Lung (tissue), 12 donors: Measurements from ENCODE around the gene PLEKHD1. TPM values are rescaled to one million over a fixed set of nuclear protein-coding genes. Genes with fewer than 3 reads are reported as not detected.

Experiments
- ATAC-seq: fragments of 200-7000 bp; cut with Tn5 transposase; one replicate; pipeline ENCODE4 v1.9.1; 2020; ENCODE audit warnings: moderate number of reproducible peaks; ENCODE audit not compliant: insufficient read depth, low FRiP score
- DNase-seq, 3 donors: peaks; one replicate each; pipeline ENCODE4 v3.0.0-alpha.2; 2013 to 2017
- H3K27ac ChIP-seq, 2 donors: one replicate each; pipeline ENCODE4 v1.5.1; 2013; ENCODE audit warnings: mild to moderate bottlenecking in 2 of 2, moderate library complexity in 2 of 2, control low read depth in 1 of 2, inconsistent platforms in 1 of 2, low read depth in 1 of 2, low read length in 1 of 2
- H3K27me3 ChIP-seq, 3 donors: one replicate each; pipeline ENCODE4 v1.5.1; 2013; ENCODE audit warnings: low read length in 2 of 3; ENCODE audit not compliant: control insufficient read depth in 3 of 3, insufficient read depth in 3 of 3
- H3K36me3 ChIP-seq, 4 donors: one replicate each; pipeline ENCODE4 v1.5.1; 2013; ENCODE audit warnings: low read length in 4 of 4, mild to moderate bottlenecking in 1 of 4, moderate library complexity in 1 of 4; ENCODE audit not compliant: control insufficient read depth in 4 of 4, insufficient read depth in 4 of 4
- H3K4me1 ChIP-seq, 5 donors: one replicate each; pipeline ENCODE4 v1.5.1; 2013; ENCODE audit warnings: low read length in 5 of 5, mild to moderate bottlenecking in 2 of 5, moderate library complexity in 1 of 5; ENCODE audit not compliant: control insufficient read depth in 5 of 5, insufficient read depth in 5 of 5
- H3K4me3 ChIP-seq: one replicate; pipeline ENCODE4 v1.5.1; 2013; ENCODE audit warnings: mild to moderate bottlenecking, control low read depth, moderate library complexity
- H3K9ac ChIP-seq, 2 donors: one replicate each; pipeline ENCODE4 v1.5.1; 2013; ENCODE audit warnings: low read length in 2 of 2, control low read depth in 1 of 2; ENCODE audit not compliant: insufficient read depth in 1 of 2
- H3K9me3 ChIP-seq, 4 donors: one replicate each; pipeline ENCODE4 v1.5.1; 2013; ENCODE audit warnings: low read length in 3 of 4, mild to moderate bottlenecking in 1 of 4, moderate library complexity in 1 of 4; ENCODE audit not compliant: control insufficient read depth in 4 of 4, insufficient read depth in 3 of 4
- CTCF ChIP-seq: IDR thresholded peaks from 2 replicates; pipeline ENCODE4 v1.5.1; 2012; ENCODE audit warnings: mild to moderate bottlenecking; ENCODE audit errors: control extremely low read depth, extremely low read depth
- WGBS, 2 donors: extraction: QIAGEN DNeasy Blood & Tissue Kit; methylation state at CpG; one replicate each; pipeline ENCODE4 v1.1.7; 2013; 5-methylcytosine and 5-hydroxymethylcytosine counted together
- polyA plus RNA-seq, 2 donors: library from polyadenylated mRNA; stranded (reverse); fragments of 200-250 nt; gene quantifications; one replicate each; pipeline ENCODE4 v1.2.1, GENCODE V29; 2013
- total RNA-seq, 2 donors: library from RNA; depleted of rRNA in 1 of 2; stranded (reverse); fragments of >200 nt in 1 of 2; gene quantifications; one replicate each; pipeline ENCODE4 v1.2.1, GENCODE V29; 2014 to 2021
- donor health status: control.
- donor health status: control.
- donor health status: Bipolar disorder and iron deficiency.
- donor health status: healthy.
- donor health status: DM: yes; HTN: yes; CAD: no.

PLEKHD1 gene
- total and polyA plus RNA-seq, 4 donors: 0.11 to 0.83 (median 0.33) TPM; not detected in 1

DNA sequence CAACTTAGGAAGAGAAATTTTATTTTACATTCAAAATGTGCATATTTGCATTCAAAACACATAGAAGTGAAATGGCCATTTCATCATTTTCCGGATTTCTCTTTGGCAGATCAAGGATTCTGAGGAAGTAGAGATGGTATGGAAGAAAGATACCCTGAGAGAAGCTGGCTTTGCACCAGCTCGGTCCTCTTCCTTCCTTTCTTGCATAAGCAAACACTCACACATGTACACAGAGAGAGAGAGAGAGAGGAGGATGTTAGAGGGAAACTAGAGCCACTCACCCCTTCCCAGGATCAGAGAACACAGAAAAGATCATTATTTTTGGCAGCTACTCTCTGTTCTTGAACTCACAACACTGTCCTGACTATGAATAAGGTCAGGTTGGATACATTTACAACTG is 15.6 kb upstream of the PLEKHD1 start:
- no peaks in the 10 kb centered on the region for H3K4me1 ChIP-seq
- WGBS, 2 donors: 6 to 30% methylated on average over 2 of the region's 2 CpGs
- no peak overlapping the region for H3K9ac ChIP-seq
- no peaks in the 10 kb centered on the region for H3K36me3 ChIP-seq
- TF ChIP-seq CTCF: no peak
- H3K4me3 ChIP-seq: no peak overlapping the region
- no peaks in the 10 kb centered on the region for H3K27me3 ChIP-seq
- DNase-seq (peak in 1 of 3 donors; percentile 14), ATAC-seq (no peak)
- H3K27ac ChIP-seq: no peak overlapping the region
- H3K9me3 ChIP-seq: peaks cover 0 to 2% (median 0%) of the 10 kb centered on the region in 4 donors

DNA sequence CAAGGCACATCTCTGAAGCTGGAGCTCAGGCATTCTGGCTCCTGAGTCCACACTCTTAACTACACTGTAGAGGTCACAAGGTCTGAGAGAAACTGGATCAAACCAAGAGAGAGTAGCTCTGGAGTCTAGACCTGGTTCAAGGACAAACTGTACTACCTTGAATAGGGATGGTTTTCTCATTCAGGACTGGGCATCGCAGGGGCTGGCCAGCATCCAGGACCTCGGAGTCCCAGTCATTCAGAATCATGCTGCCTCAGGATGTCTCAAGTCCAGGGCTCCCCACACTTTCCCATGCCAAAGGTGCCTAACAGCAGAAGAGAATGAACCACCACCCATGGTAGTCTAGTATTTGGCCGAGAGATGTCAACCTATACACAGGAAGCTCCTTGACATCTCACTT is 13.1 kb upstream of the PLEKHD1 start:
- Histone ChIP-seq H3K27ac (no peak overlapping the region), H3K36me3 (no peaks in the 10 kb centered on the region), H3K4me3 (no peak overlapping the region), H3K9me3 (peaks cover 0 to 2% (median 0%) of the 10 kb centered on the region in 4 donors), H3K9ac (no peak overlapping the region), H3K27me3 (no peaks in the 10 kb centered on the region), H3K4me1 (no peaks in the 10 kb centered on the region)
- TF ChIP-seq CTCF: no peak
- 90 to 91% methylated on average over 3 of the region's 3 CpGs for WGBS, 2 donors
- no peak for DNase-seq
- ATAC-seq: no peak

DNA sequence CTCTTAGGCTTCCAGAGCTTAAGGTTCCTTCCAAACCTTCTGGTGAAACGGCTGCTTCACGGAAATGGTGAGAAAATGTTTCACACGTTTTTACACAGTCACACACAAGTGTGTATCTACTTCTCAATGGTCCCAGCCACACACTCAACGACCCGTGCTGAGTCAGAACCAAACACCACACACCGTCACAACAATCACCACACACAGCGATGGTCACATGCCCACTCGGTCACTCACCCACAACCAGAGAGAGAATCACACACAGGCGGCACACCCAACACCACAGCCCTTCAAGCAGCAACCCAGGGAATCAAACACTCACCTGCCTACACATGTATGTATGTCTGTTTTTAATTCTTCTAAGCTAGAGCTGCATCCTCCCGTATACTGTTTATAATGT is 12.6 kb upstream of the PLEKHD1 start:
- no peak for ATAC-seq

More for the DNA sequence above, 12.6 kb upstream of the PLEKHD1 start:
- no peak for DNase-seq
- Histone ChIP-seq H3K4me1 (no peaks in the 10 kb centered on the region), H3K9ac (no peak overlapping the region), H3K9me3 (peaks cover 0 to 2% (median 0%) of the 10 kb centered on the region in 4 donors), H3K4me3 (no peak overlapping the region), H3K27ac (no peak overlapping the region), H3K27me3 (no peaks in the 10 kb centered on the region), H3K36me3 (no peaks in the 10 kb centered on the region)
- 86 to 87% methylated on average over 10 of the region's 10 CpGs for WGBS, 2 donors
- no peak for TF ChIP-seq CTCF
